SK-N-MC (cell line): ENCODE measurements around the gene TADA3.
A peak's percentile ranks its signal among the peaks of the same experiment; 100 is the strongest.

Source experiments
- DNase-seq: peaks from one replicate; pipeline ENCODE4 v3.0.0-alpha.2; 2011; ENCODE audit warnings: low read depth, low spot score
- H3K27ac ChIP-seq: fragments of 200-600 bp; sonication (generic); 2 replicates; pipeline ENCODE4 v1.5.1; 2016; ENCODE audit warnings: mixed run types
- H3K36me3 ChIP-seq: fragments of 200-600 bp; sonication (generic); 2 replicates; pipeline ENCODE4 v1.6.1; 2017; ENCODE audit warnings: antibody characterized with exemption, low read length, mixed read lengths; ENCODE audit not compliant: insufficient read depth
- H3K4me3 ChIP-seq: fragments of 200-600 bp; sonication (generic); 2 replicates; pipeline ENCODE4 v1.5.1; 2016
- H3K9ac ChIP-seq: fragments of 200-600 bp; sonication (generic); 2 replicates; pipeline ENCODE4 v1.8.0; 2017; ENCODE audit warnings: mixed run types, mixed read lengths; ENCODE audit not compliant: insufficient read length
- H3K9me3 ChIP-seq: fragments of 200-600 bp; sonication (generic); 2 replicates; pipeline ENCODE4 v1.6.1; 2017; ENCODE audit warnings: low read depth, mild to moderate bottlenecking, antibody characterized with exemption, low read length, moderate library complexity, mixed read lengths
- EZH2 ChIP-seq: fragments of 200-600 bp; sonication (generic); IDR thresholded peaks from one replicate; pipeline ENCODE4 v1.6.1; 2017; ENCODE audit warnings: antibody characterized with exemption
- FOXP2 ChIP-seq: optimal IDR thresholded peaks from 2 replicates; pipeline ENCODE3; 2011; ENCODE audit warnings: mild to moderate bottlenecking, moderate library complexity; ENCODE audit not compliant: insufficient read depth; ENCODE audit errors: extremely low read length, control extremely low read depth
- POLR2AphosphoS5 ChIP-seq: IDR thresholded peaks from 2 replicates; pipeline ENCODE4 v1.6.1; 2012; ENCODE audit warnings: mild to moderate bottlenecking, low read depth, low read length, borderline replicate concordance

The TADA3 gene

GRCh38 chr3:9815986-9816385, 23.7 kb upstream of the TADA3 start:
- no peaks in the 10 kb centered on the region for H3K9me3 ChIP-seq
- H3K4me3 ChIP-seq = no peak overlapping the region
- DNase-seq = no peak
- no peak overlapping the region for H3K9ac ChIP-seq
- TF ChIP-seq FOXP2 = no peak
- no peak for TF ChIP-seq POLR2AphosphoS5
- TF ChIP-seq EZH2 = no peak
- H3K27ac ChIP-seq = no peak overlapping the region
- no peaks in the 10 kb centered on the region for H3K36me3 ChIP-seq

- H3K27ac ChIP-seq = no peak overlapping the region
- TF ChIP-seq POLR2AphosphoS5 (no peak), EZH2 (no peak), FOXP2 (no peak)
These were observed 20.7 kb upstream of the TADA3 start for GRCh38 chr3:9812870-9813483.

GRCh38 chr3:9810846-9811245, 18.6 kb upstream of the TADA3 start:
- TF ChIP-seq EZH2 (no peak), POLR2AphosphoS5 (no peak), FOXP2 (no peak)
- Histone ChIP-seq H3K9me3 (no peaks in the 10 kb centered on the region), H3K9ac (no peak overlapping the region), H3K36me3 (no peaks in the 10 kb centered on the region), H3K4me3 (no peak overlapping the region), H3K27ac (no peak overlapping the region)
- no peak for DNase-seq

More at GRCh38 chr3:9812870-9813483, 20.7 kb upstream of the TADA3 start:
- H3K9ac ChIP-seq = no peak overlapping the region
- no peak overlapping the region for H3K4me3 ChIP-seq
- no peaks in the 10 kb centered on the region for H3K9me3 ChIP-seq
- H3K36me3 ChIP-seq = no peaks in the 10 kb centered on the region
- DNase-seq = no peak

- no peaks in the 10 kb centered on the region; the same call in 1 of the 2 replicates for H3K36me3 ChIP-seq
- peak overlapping the region; percentile 71 for H3K4me3 ChIP-seq
- H3K27ac ChIP-seq = no peak overlapping the region
- no peaks in the 10 kb centered on the region for H3K9me3 ChIP-seq
- H3K9ac ChIP-seq = peak overlapping the region; percentile 57
- TF ChIP-seq EZH2 (no peak), FOXP2 (no peak), POLR2AphosphoS5 (no peak)
- no peak for DNase-seq
These were observed 18.1 kb upstream of the TADA3 start for GRCh38 chr3:9810433-9810770.

- TF ChIP-seq FOXP2 = no peak
- TF ChIP-seq POLR2AphosphoS5 = peak; percentile 49; the same call in 1 of the 2 replicates
- no peak for TF ChIP-seq EZH2
- peak within 1 kb of the TSS; percentile 71 for H3K4me3 ChIP-seq
- no peaks in the 10 kb centered on the region for H3K9me3 ChIP-seq
- peak within 1 kb of the TSS; percentile 57 for H3K9ac ChIP-seq
- DNase-seq = no peak
- peak within 1 kb of the TSS; percentile 64; the same call in 1 of the 2 replicates for H3K27ac ChIP-seq
- H3K36me3 ChIP-seq = no peaks in the 10 kb centered on the region; the same call in 1 of the 2 replicates
These were observed 17.6 kb upstream of the TADA3 start, which contains the start of gene TTLL3 for GRCh38 chr3:9809615-9810432. TSS of gene TTLL3 (plus strand) at chr3:9810262. CDS start at chr3:9810662, 400 bp downstream.

GRCh38 chr3:9809239-9809614, 17.0 kb upstream of the TADA3 start:
- TF ChIP-seq POLR2AphosphoS5 = no peak
- TF ChIP-seq FOXP2 = no peak
- TF ChIP-seq EZH2 = no peak
- Histone ChIP-seq H3K9ac (no peak overlapping the region), H3K9me3 (no peaks in the 10 kb centered on the region), H3K36me3 (peaks cover 5% of the 10 kb centered on the region; the same call in 1 of the 2 replicates), H3K4me3 (peak overlapping the region; percentile 71), H3K27ac (peak overlapping the region; percentile 64; the same call in 1 of the 2 replicates)
- DNase-seq = no peak

- no peak for DNase-seq
- TF ChIP-seq POLR2AphosphoS5 (no peak), EZH2 (no peak), FOXP2 (no peak)
- no peaks in the 10 kb centered on the region for H3K9me3 ChIP-seq
- H3K9ac ChIP-seq = no peak overlapping the region
- peaks cover 12% of the 10 kb centered on the region; the same call in 1 of the 2 replicates for H3K36me3 ChIP-seq
- no peak overlapping the region for H3K4me3 ChIP-seq
- no peak overlapping the region for H3K27ac ChIP-seq
These were observed 16.2 kb upstream of the TADA3 start for GRCh38 chr3:9808345-9809037.

GRCh38 chr3:9807981-9808344, 15.7 kb upstream of the TADA3 start:
- no peak overlapping the region for H3K27ac ChIP-seq
- no peak overlapping the region for H3K9ac ChIP-seq
- H3K4me3 ChIP-seq = no peak overlapping the region
- peaks cover 17% of the 10 kb centered on the region; the same call in 1 of the 2 replicates for H3K36me3 ChIP-seq
- TF ChIP-seq FOXP2 (no peak), POLR2AphosphoS5 (no peak), EZH2 (no peak)
- no peaks in the 10 kb centered on the region for H3K9me3 ChIP-seq
- DNase-seq = no peak
